Activated CD8-positive, alpha-beta memory T cell treated with anti-CD3 and anti-CD28 coated beads for 24 hours (primary cell): ENCODE measurements around the gene CYB5D1.
A peak's percentile ranks its signal among the peaks of the same experiment; 100 is the strongest.

ENCODE experiments used
- DNase-seq: peaks from one replicate; pipeline ENCODE4 v3.0.0-alpha.2; 2020

The CYB5D1 gene

DNA sequence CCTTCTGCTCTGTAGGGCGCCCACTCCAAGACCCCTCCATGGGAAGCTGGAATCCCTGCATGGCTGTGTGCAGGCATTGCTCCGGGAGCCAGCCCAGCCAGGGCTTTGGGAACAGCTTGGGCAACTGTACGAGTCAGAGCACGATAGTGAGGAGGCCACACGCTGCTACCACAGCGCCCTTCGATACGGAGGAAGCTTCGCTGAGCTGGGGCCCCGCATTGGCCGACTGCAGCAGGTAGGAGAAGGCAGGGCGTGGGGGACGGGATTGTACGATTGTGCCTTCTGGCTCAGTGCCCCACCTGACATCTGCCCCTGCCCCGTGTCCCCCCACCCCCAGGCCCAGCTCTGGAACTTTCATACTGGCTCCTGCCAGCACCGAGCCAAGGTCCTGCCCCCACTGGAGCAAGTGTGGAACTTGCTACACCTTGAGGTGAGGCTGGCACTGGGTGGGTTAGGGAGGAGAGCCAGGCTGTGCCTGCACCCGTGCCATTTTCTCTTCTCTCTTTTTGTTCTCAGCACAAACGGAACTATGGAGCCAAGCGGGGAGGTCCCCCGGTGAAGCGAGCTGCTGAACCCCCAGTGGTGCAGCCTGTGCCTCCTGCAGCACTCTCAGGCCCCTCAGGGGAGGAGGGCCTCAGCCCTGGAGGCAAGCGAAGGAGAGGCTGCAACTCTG, 11.6 kb upstream of the CYB5D1 start:
- no peak for DNase-seq

DNA sequence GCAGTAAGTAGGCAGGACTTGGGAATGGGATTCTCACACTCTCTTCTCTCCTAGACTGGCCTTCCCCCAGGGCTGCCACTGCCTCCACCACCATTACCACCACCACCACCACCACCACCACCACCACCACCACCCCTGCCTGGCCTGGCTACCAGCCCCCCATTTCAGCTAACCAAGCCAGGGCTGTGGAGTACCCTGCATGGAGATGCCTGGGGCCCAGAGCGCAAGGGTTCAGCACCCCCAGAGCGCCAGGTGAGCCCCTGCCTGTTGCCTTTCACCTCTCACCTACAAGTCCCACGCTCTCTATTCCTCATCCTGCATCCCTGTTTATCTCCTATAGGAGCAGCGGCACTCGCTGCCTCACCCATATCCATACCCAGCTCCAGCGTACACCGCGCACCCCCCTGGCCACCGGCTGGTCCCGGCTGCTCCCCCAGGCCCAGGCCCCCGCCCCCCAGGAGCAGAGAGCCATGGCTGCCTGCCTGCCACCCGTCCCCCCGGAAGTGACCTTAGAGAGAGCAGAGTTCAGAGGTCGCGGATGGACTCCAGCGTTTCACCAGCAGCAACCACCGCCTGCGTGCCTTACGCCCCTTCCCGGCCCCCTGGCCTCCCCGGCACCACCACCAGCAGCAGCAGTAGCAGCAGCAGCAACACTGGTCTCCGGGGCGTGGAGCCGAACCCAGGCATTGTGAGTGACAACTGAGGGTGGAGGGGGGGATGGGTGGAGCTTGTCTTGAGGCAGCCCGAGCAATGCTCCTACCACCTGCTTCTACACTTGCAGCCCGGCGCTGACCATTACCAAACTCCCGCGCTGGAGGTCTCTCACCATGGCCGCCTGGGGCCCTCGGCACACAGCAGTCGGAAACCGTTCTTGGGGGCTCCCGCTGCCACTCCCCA, 10.8 kb upstream of the CYB5D1 start:
- no peak for DNase-seq

DNA sequence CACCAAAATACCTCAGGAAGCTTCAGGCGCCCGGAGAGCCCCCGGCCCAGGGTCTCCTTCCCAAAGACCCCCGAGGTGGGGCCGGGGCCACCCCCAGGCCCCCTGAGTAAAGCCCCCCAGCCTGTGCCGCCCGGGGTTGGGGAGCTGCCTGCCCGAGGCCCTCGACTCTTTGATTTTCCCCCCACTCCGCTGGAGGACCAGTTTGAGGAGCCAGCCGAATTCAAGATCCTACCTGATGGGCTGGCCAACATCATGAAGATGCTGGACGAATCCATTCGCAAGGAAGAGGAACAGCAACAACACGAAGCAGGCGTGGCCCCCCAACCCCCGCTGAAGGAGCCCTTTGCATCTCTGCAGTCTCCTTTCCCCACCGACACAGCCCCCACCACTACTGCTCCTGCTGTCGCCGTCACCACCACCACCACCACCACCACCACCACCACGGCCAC, 9.6 kb upstream of the CYB5D1 start:
- DNase-seq, result no peak

DNA sequence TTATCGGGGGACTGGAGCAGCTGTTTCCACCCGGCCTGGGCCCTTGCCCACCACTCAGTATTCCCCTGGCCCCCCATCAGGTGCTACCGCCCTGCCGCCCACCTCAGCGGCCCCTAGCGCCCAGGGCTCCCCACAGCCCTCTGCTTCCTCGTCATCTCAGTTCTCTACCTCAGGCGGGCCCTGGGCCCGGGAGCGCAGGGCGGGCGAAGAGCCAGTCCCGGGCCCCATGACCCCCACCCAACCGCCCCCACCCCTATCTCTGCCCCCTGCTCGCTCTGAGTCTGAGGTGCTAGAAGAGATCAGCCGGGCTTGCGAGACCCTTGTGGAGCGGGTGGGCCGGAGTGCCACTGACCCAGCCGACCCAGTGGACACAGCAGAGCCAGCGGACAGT, 9.1 kb upstream of the CYB5D1 start:
- DNase-seq, result no peak

DNA sequence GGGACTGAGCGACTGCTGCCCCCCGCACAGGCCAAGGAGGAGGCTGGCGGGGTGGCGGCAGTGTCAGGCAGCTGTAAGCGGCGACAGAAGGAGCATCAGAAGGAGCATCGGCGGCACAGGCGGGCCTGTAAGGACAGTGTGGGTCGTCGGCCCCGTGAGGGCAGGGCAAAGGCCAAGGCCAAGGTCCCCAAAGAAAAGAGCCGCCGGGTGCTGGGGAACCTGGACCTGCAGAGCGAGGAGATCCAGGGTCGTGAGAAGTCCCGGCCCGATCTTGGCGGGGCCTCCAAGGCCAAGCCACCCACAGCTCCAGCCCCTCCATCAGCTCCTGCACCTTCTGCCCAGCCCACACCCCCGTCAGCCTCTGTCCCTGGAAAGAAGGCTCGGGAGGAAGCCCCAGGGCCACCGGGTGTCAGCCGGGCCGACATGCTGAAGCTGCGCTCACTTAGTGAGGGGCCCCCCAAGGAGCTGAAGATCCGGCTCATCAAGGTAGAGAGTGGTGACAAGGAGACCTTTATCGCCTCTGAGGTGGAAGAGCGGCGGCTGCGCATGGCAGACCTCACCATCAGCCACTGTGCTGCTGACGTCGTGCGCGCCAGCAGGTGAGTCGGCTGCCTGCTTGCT, 8.6 kb upstream of the CYB5D1 start:
- no peak for DNase-seq

DNA sequence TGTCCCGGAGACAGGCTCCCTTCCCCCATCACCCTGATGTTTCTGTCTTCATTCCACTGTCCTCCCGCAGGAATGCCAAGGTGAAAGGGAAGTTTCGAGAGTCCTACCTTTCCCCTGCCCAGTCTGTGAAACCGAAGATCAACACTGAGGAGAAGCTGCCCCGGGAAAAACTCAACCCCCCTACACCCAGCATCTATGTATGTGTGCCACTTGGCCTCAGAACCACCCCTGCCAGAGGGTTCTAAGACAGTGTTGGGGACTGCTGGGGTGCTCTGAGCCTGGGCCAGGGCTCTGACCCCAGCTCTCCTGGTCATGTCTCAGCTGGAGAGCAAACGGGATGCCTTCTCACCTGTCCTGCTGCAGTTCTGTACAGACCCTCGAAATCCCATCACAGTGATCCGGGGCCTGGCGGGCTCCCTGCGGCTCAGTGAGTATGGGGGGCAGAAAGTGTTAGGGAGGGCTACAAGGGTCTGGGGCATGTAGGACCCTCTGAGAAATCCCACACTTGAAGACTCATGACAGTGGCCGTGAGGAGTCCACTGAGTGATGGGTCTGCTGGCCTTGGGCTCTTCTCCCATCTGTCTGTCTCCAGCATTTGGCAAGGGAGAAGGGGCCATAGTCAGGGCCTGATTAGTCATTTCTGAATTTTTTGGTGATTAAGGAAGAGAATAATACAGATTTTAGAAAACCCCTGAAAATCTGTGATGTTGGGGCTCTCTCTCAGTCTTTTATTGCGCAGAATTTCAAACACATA, 7.9 kb upstream of the CYB5D1 start:
- DNase-seq, result no peak

DNA sequence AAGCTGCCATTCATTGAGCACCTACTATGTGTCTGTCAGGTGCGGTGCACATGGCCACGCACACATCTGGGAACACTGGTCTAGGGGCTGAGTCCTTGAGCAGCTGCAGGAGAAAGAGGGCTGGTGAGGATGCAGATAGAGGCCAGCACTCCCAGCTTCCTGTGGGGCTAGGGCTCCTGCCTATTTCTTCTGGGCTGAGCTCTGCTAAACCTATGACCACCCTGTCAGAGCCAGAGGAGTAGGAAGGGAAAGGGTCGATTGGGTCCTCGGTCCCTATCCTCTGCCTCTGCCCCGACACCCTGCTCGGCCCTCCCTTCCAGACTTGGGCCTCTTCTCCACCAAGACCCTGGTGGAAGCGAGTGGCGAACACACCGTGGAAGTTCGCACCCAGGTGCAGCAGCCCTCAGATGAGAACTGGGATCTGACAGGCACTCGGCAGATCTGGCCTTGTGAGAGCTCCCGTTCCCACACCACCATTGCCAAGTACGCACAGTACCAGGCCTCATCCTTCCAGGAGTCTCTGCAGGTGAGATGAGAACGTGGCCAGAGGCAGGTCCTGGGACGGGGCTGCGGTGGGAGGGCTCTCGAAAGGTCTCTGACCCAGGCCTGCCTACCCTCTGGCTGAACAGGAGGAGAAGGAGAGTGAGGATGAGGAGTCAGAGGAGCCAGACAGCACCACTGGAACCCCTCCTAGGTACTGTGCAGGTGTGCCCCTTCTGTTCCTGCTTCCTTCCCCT, 6.9 kb upstream of the CYB5D1 start:
- DNase-seq, result peak; percentile 69

DNA sequence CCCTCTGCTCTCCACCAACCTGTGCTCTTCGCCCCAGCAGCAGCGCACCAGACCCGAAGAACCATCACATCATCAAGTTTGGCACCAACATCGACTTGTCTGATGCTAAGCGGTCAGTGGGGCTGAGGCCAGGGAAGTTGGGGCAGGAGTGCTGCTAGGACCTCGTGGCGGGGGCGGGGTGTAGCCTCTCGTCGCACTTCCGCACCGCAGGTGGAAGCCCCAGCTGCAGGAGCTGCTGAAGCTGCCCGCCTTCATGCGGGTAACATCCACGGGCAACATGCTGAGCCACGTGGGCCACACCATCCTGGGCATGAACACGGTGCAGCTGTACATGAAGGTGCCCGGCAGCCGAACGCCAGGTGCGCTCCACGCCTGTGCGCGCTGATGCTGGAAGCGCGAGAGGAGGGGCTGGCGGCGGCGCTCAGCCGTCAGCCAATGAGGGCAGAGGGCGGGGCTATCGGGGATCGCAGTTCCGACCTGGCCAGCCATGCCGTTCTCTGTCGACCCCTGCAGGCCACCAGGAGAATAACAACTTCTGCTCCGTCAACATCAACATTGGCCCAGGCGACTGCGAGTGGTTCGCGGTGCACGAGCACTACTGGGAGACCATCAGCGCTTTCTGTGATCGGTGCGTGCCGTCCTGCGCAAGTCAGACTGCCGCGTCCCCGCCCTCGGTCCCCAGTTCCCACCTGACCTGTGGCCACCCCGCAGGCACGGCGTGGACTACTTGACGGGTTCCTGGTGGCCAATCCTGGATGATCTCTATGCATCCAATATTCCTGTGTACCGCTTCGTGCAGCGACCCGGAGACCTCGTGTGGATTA, 6.2 kb upstream of the CYB5D1 start:
- DNase-seq, result peak; percentile 94

DNA sequence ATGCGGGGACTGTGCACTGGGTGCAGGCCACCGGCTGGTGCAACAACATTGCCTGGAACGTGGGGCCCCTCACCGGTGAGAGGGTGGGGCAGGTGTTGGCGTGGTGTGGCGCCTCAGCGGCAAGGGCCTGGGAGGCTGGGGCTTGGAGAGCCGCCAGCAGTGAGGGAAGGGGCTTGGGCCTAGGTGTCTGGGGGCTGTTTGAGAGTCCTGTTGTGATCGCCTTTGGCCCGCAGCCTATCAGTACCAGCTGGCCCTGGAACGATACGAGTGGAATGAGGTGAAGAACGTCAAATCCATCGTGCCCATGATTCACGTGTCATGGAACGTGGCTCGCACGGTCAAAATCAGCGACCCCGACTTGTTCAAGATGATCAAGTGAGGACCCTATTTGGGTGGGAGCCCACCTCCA, 5.5 kb upstream of the CYB5D1 start:
- DNase-seq, result no peak

DNA sequence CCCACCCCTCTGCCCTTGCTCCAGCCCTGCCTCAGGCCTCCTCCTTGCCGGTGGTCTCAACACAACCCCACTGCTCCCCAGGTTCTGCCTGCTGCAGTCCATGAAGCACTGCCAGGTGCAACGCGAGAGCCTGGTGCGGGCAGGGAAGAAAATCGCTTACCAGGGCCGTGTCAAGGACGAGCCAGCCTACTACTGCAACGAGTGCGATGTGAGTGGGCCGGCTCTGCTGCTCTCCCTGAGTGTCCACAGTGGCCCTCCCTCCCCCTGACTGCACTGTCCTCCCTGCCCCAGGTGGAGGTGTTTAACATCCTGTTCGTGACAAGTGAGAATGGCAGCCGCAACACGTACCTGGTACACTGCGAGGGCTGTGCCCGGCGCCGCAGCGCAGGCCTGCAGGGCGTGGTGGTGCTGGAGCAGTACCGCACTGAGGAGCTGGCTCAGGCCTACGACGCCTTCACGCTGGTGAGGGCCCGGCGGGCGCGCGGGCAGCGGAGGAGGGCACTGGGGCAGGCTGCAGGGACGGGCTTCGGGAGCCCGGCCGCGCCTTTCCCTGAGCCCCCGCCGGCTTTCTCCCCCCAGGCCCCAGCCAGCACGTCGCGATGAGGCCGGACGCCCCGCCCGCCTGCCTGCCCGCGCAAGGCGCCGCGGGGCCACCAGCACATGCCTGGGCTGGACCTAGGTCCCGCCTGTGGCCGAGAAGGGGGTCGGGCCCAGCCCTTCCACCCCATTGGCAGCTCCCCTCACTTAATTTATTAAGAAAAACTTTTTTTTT, 4.7 kb upstream of the CYB5D1 start:
- no peak for DNase-seq

DNA sequence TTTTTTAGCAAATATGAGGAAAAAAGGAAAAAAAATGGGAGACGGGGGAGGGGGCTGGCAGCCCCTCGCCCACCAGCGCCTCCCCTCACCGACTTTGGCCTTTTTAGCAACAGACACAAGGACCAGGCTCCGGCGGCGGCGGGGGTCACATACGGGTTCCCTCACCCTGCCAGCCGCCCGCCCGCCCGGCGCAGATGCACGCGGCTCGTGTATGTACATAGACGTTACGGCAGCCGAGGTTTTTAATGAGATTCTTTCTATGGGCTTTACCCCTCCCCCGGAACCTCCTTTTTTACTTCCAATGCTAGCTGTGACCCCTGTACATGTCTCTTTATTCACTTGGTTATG, 4.1 kb upstream of the CYB5D1 start:
- no peak for DNase-seq

DNA sequence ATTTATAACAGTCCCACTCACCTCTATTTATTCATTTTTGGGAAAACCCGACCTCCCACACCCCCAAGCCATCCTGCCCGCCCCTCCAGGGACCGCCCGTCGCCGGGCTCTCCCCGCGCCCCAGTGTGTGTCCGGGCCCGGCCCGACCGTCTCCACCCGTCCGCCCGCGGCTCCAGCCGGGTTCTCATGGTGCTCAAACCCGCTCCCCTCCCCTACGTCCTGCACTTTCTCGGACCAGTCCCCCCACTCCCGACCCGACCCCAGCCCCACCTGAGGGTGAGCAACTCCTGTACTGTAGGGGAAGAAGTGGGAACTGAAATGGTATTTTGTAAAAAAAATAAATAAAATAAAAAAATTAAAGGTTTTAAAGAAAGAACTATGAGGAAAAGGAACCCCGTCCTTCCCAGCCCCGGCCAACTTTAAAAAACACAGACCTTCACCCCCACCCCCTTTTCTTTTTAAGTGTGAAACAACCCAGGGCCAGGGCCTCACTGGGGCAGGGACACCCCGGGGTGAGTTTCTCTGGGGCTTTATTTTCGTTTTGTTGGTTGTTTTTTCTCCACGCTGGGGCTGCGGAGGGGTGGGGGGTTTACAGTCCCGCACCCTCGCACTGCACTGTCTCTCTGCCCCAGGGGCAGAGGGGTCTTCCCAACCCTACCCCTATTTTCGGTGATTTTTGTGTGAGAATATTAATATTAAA, 3.6 kb upstream of the CYB5D1 start:
- peak; percentile 55 for DNase-seq

DNA sequence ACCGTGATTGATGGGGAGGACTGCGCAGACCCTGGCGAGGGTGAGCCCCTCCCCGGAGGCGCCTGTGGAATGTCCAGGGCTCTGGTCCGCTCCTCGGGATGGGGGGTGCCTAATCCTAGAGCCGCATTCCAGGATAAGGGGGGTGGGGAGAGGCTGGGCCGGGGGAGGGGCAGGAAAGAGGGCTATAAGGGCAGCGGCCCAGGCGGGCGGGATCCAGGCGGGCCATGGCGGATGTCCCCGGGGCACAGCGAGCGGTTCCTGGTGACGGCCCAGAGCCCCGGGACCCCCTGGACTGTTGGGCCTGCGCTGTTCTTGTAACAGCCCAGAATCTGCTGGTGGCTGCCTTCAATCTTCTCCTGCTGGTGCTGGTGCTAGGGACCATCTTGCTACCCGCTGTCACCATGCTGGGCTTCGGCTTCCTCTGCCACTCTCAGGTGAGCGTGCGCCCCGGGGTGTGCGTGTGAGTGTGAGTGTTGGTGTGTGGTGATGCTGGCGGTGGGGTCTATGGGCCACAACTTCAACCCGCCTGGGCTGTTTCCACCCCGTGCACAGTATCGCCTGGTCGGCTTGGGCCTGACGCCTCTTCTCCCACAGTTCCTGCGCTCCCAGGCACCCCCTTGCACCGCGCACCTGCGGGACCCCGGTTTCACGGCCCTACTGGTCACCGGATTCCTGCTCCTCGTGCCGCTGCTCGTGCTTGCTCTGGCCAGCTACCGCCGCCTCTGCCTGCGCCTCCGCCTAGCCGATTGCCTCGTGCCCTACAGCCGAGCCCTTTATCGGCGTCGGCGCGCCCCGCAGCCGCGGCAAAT, 2.7 kb upstream of the CYB5D1 start, which contains the start of gene TMEM88:
Gene TMEM88, plus strand, starts transcription at position 216 of the 809 bp plus-strand sequence. Its CDS starts 9 bp downstream, at position 225.
- peak; percentile 63 for DNase-seq

DNA sequence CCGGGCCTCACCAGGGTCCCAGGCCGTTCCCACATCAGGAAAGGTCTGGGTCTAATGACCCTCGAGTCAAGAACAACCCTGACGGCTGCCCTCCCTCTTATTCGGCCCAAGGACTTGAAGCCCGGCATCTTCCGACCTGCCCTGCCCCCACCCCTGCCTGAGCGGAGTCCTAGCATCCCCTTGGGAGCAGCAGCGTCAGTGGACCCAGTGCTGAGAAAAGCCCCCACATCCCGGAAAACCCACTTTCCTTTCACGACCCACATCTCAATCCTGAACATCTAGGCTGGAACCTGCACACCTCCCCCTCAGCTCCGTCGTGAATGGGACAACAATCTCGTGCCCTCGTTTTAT, 2.2 kb upstream of the CYB5D1 start:
- DNase-seq, result no peak

DNA sequence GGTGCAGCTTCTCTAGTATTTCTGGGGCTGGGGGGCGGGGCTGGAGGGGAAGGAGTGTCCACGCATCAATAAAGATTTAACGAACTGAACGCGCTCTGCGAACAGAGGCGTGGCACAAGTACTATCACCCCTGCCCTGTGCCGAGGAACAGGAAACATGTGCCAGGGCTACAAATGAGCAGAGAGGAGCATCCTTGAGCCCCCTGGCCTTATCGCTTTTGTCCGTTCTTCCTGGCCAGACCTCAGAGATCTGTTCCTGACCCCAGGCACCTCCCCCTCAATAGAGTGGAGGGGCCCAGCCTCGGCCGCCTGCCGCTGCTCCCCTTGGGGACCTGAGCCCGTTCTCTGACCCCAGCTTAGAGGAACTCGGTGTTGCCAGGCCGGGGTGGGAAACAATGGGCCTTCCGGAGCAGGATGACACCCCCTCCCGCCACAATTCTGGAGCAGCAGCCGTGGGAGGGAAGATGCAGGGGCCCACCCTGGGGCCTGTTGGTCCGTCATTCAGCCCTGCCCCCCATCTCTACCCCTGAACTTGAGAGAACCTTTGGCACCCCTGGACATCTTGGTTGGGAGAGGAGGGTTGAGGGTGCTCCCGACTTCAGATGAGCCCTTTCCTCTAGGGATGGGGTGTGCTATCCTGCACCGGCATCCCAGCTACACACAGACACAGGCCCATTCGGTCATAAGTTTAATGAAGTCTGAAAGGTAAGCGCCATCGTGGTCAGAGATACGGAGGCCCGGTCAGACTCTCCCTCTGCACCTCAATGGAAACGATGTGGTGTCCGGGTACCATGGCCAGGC, 1.6 kb upstream of the CYB5D1 start:
- peak; percentile 76 for DNase-seq

DNA sequence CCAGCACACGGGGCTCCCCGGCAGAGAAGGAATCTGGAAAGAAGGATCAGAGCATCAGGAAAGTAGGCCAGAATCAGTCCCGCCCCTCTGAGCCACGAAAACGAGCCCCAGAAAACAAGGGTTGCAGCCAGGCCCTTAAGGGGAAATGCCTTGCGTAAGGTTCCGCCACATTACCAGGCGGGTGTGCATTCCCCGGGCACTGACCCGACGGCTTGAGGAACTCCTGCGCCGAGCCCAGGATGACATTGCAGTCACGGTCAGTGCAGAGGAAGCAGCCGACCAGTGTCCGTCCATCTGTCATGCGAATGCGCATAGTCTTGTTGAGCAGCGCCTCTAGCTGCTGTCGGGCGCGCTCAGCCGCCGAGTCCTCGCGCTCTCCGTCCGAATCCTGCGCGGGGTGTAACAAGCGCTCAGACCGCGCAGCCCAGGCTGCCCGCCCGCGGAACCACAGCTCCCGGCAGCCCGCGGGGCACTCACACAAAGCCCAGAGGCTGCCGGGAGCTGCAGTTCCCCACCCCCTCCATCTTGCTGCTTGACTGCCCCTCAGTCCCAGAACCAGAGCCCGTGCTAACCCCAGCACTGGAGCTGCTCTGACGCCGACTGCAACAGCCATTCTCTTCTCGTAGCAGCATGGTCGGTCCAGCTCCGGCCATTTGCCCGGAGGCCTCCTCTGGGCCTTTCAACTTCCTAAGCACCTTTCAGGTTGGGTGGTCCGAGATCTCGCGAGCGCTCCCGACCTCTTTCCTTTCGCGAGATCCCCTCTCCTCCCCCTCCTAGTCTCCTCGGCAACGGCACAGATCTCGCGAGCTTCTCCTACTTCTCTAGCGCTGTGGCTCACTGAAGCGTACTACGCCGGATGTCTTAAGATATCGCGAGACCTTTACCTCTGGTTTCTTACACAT, 741 bp upstream of the CYB5D1 start, which contains the start of gene NAA38:
Gene NAA38, minus strand, starts transcription at position 749 of the 902 bp plus-strand sequence. Its CDS starts 96 bp downstream, at position 653.
- DNase-seq, result peak; percentile 99

DNA sequence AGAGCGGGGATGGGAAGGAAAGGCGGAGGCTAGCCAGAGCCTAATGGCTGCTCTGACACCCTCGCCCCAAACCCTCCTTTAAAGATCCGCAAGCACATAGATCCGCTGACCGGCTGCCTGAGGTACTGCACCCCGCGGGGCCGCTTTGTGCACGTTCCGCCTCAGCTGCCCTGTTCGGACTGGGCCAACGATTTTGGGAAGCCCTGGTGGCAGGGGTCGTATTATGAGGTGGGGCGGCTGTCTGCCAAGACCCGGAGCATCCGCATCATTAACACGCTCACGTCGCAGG, 663 bp downstream of the CYB5D1 start:
- no peak for DNase-seq
